GM19239 (cell line): ENCODE results near the gene RBKS.
"Not testable (repeated sequence)": the region's sequence is repeated elsewhere in the genome, so short reads cannot be mapped to it uniquely, and the experiment has no call there.

Source experiments
- DNase-seq: peaks from one replicate; pipeline ENCODE4 v3.0.0; 2011; ENCODE audit warnings: low spot score; ENCODE audit not compliant: insufficient read length
- FAIRE-seq: peaks from 2 replicates; lab custom pipeline; 2011; peaks lifted over from hg19 to GRCh38; lab: Jason Lieb, UNC

The RBKS gene

GRCh38 chr2:27745494-27745893, 144.7 kb downstream of the RBKS start:
- not testable (repeated sequence) for DNase-seq, FAIRE-seq

GRCh38 chr2:27742571-27742970, 147.6 kb downstream of the RBKS start:
- DNase-seq (no peak), FAIRE-seq (no peak)

GRCh38 chr2:27741673-27742072, 148.5 kb downstream of the RBKS start:
- FAIRE-seq: no peak

GRCh38 chr2:27739058-27739373, 151.2 kb downstream of the RBKS start:
- no peak for FAIRE-seq
- no peak for DNase-seq

More at GRCh38 chr2:27741673-27742072, 148.5 kb downstream of the RBKS start:
- no peak for DNase-seq

GRCh38 chr2:27738349-27739057, 151.7 kb downstream of the RBKS start:
- FAIRE-seq (no peak), DNase-seq (no peak)

- DNase-seq: no peak
- no peak for FAIRE-seq
These were observed 152.4 kb downstream of the RBKS start for GRCh38 chr2:27737676-27738348.

- FAIRE-seq (no peak), DNase-seq (no peak)
These were observed 153.3 kb downstream of the RBKS start for GRCh38 chr2:27736890-27737204.

- DNase-seq: no peak
These were observed 153.9 kb downstream of the RBKS start for GRCh38 chr2:27736031-27736889.

GRCh38 chr2:27735263-27735904, 154.8 kb downstream of the RBKS start:
- DNase-seq (no peak), FAIRE-seq (no peak)

More at GRCh38 chr2:27736031-27736889, 153.9 kb downstream of the RBKS start:
- FAIRE-seq: no peak

GRCh38 chr2:27734305-27734704, 155.9 kb downstream of the RBKS start:
- FAIRE-seq: no peak
- DNase-seq: no peak
